Measurements from ENCODE around the gene CHKA. TPM values are rescaled to one million over a fixed set of nuclear protein-coding genes. Genes with fewer than 3 reads are reported as not detected.
A peak's percentile ranks its signal among the peaks of the same experiment; 100 is the strongest.

Gene CHKA
- total RNA-seq, 5 donors from 2014 or later (not counting 1 experiment from before 2014, with no cell fraction given) = 4.4 to 19.4 (median 7.6) TPM

DNA sequence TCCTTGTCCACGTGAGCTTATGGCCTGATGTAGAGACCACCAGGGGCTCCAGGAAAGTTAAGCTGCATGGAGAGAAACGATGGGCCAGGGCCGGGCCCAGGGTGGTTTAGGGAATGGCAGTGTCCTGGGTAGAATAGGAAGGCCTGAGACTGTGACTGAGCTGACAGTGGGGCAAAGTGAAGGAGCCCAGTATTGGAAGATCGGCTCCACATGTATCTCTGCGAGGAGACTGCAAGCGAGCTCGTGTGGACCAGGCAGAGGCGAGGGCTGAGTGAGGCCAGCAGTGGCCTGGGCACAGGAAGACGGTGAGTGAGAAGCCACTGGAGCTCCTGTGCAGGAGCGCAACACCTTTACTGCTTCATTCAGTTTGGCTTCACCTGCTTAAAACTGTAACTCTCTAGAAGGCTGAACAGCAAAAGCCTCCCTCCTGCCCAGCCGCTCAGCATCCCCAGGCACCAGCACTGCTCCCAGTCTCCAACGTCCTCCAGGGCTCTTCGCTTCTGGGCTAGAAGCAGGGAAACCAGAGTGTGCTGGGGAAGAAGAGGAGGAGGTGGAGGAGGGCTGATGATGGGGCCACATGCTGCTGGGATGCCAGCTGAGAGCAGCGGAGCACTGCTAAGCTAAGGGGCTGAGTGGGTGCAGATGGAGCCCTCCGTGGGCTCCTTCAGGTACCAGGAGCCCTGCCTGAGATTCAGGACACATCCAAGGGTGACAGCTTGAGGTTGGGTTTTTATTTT, 68.9 kb downstream of the CHKA start:
- H3K9me3 ChIP-seq = no peaks in the 10 kb centered on the region
- H3K4me3 ChIP-seq (ENCODE audit: control insufficient read depth in 1 of 2, extremely low read depth in 1 of 2, low read length in 1 of 2) = no peak overlapping the region
- H3K27me3 Mint-ChIP-seq = no peaks in the 10 kb centered on the region
- DNase-seq (no peak), ATAC-seq (replicated peaks in 1 of 4) (no peak)
- H3K27ac Mint-ChIP-seq = peak overlapping the region in 1 of 2 donors; percentile 16
- ChIA-PET POLR2A (interaction anchor here in 1 of 2 donors (0.6 kb wide), 1 partner anchor 88 kb away, joined by 4 read pairs; no protein-coding TSS in a partner anchor), CTCF (interaction anchor here (0.6 to 0.7 kb wide), 2 partner anchors 17 to 316 kb away, joined by 4 to 6 read pairs; no protein-coding TSS in a partner anchor)
- no peaks in the 10 kb centered on the region for H3K4me1 Mint-ChIP-seq
- peaks cover 16% of the 10 kb centered on the region for H3K36me3 Mint-ChIP-seq
- H3K27me3 ChIP-seq (replicated peaks in 1 of 2; ENCODE audit: control insufficient read depth in 2 of 2, extremely low read depth in 1 of 2, insufficient read depth in 2 of 2, low read length in 1 of 2) = no peaks in the 10 kb centered on the region
- no peaks in the 10 kb centered on the region for H3K4me1 ChIP-seq (ENCODE audit: control insufficient read depth in 1 of 2, extremely low read depth in 1 of 2, insufficient read depth in 2 of 2, low read length in 2 of 2)
- WGBS (ENCODE audit: insufficient coverage) = 94% methylated on average over 14 of the region's 15 CpGs
- H3K36me3 ChIP-seq (ENCODE audit: control insufficient read depth in 2 of 2, extremely low read depth in 1 of 2, insufficient read depth in 1 of 2, low read length in 1 of 2) = peaks cover 32 to 47% of the 10 kb centered on the region in 2 donors
- H3K9me3 Mint-ChIP-seq = no peaks in the 10 kb centered on the region
- no peak overlapping the region for H3K4me3 Mint-ChIP-seq
- no peak overlapping the region for H3K27ac ChIP-seq (ENCODE audit: low read length)

- Histone ChIP-seq H3K4me3 (ENCODE audit: control insufficient read depth in 1 of 2, extremely low read depth in 1 of 2, low read length in 1 of 2) (no peak overlapping the region), H3K9me3 (no peaks in the 10 kb centered on the region), H3K4me1 (ENCODE audit: control insufficient read depth in 1 of 2, extremely low read depth in 1 of 2, insufficient read depth in 2 of 2, low read length in 2 of 2) (no peaks in the 10 kb centered on the region), H3K36me3 (ENCODE audit: control insufficient read depth in 2 of 2, extremely low read depth in 1 of 2, insufficient read depth in 1 of 2, low read length in 1 of 2) (peaks cover 32 to 52% of the 10 kb centered on the region in 2 donors), H3K27me3 (replicated peaks in 1 of 2; ENCODE audit: control insufficient read depth in 2 of 2, extremely low read depth in 1 of 2, insufficient read depth in 2 of 2, low read length in 1 of 2) (no peaks in the 10 kb centered on the region), H3K27ac (ENCODE audit: low read length) (no peak overlapping the region)
- no peak overlapping the region for H3K4me3 Mint-ChIP-seq
- 96% methylated on average over 14 of the region's 14 CpGs for WGBS (ENCODE audit: insufficient coverage)
- ChIA-PET POLR2A (no interaction called here), CTCF (interaction anchor here in 1 of 2 donors (0.7 kb wide), 1 partner anchor 317 kb away, joined by 4 read pairs; no protein-coding TSS in a partner anchor)
- H3K4me1 Mint-ChIP-seq = no peaks in the 10 kb centered on the region
- peak overlapping the region in 1 of 2 donors; percentile 19 for H3K27ac Mint-ChIP-seq
- no peaks in the 10 kb centered on the region for H3K27me3 Mint-ChIP-seq
- ATAC-seq (replicated peaks in 1 of 4) (peak in 1 of 4 experiments; percentile 11), DNase-seq (no peak)
- peaks cover 16% of the 10 kb centered on the region for H3K36me3 Mint-ChIP-seq
- no peaks in the 10 kb centered on the region for H3K9me3 Mint-ChIP-seq
Measured at GRCh38 chr11:68051191-68052136, 69.7 kb downstream of the CHKA start.

- Histone ChIP-seq H3K4me1 (ENCODE audit: control insufficient read depth in 1 of 2, extremely low read depth in 1 of 2, insufficient read depth in 2 of 2, low read length in 2 of 2) (no peaks in the 10 kb centered on the region), H3K27me3 (replicated peaks in 1 of 2; ENCODE audit: control insufficient read depth in 2 of 2, extremely low read depth in 1 of 2, insufficient read depth in 2 of 2, low read length in 1 of 2) (no peaks in the 10 kb centered on the region), H3K9me3 (no peaks in the 10 kb centered on the region), H3K4me3 (ENCODE audit: control insufficient read depth in 1 of 2, extremely low read depth in 1 of 2, low read length in 1 of 2) (no peak overlapping the region), H3K27ac (ENCODE audit: low read length) (no peak overlapping the region), H3K36me3 (ENCODE audit: control insufficient read depth in 2 of 2, extremely low read depth in 1 of 2, insufficient read depth in 1 of 2, low read length in 1 of 2) (peaks cover 34 to 61% of the 10 kb centered on the region in 2 donors)
- ChIA-PET CTCF (no interaction called here), POLR2A (no interaction called here)
- Mint-ChIP-seq H3K9me3 (no peaks in the 10 kb centered on the region), H3K4me1 (no peaks in the 10 kb centered on the region), H3K27me3 (no peaks in the 10 kb centered on the region), H3K4me3 (no peak overlapping the region), H3K36me3 (peaks cover 16% of the 10 kb centered on the region), H3K27ac (no peak overlapping the region)
- no peak for DNase-seq
- no peak for ATAC-seq (replicated peaks in 1 of 4)
- WGBS (ENCODE audit: insufficient coverage) = 97% methylated on average over 17 of the region's 18 CpGs
Measured at GRCh38 chr11:68050371-68050841, 70.8 kb downstream of the CHKA start.

DNA sequence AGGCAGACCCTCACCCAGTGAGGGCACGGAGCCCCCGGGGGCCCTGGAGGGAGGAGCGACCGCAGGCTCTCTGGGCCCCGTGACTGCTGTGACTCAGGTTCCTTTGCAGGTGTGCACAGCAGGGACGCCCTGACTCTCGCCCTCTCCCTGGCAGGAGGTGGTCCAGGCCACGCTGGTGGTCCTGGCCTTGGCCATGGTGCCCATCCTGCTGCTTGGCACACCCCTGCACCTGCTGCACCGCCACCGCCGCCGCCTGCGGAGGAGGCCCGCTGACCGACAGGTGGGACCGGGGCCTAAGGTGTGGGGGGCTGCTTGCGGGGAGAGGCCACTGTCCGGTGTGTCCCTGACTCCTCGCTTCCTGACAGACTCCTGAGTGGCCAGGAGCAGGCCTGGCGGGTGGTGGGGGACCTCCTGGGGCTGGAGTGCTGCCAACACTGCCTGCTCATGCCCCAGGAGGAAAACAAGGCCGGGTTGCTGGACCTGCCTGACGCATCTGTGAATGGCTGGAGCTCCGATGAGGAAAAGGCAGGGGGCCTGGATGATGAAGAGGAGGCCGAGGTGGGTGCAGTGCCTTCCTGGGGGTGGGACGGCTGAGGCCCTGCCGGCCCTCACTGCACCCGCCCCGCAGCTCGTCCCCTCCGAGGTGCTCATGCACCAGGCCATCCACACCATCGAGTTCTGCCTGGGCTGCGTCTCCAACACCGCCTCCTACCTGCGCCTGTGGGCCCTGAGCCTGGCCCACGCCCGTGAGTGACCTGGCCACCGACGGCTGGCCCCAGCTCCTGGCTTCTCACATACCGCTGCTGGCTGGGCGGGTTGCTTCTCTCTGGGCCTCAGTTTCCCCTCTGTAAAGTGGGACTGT, 71.4 kb downstream of the CHKA start:
- Mint-ChIP-seq H3K36me3 (peaks cover 16% of the 10 kb centered on the region), H3K27me3 (no peaks in the 10 kb centered on the region), H3K4me1 (no peaks in the 10 kb centered on the region), H3K27ac (no peak overlapping the region), H3K4me3 (no peak overlapping the region), H3K9me3 (no peaks in the 10 kb centered on the region)
- Histone ChIP-seq H3K4me1 (ENCODE audit: control insufficient read depth in 1 of 2, extremely low read depth in 1 of 2, insufficient read depth in 2 of 2, low read length in 2 of 2) (no peaks in the 10 kb centered on the region), H3K27me3 (replicated peaks in 1 of 2; ENCODE audit: control insufficient read depth in 2 of 2, extremely low read depth in 1 of 2, insufficient read depth in 2 of 2, low read length in 1 of 2) (no peaks in the 10 kb centered on the region), H3K9me3 (no peaks in the 10 kb centered on the region), H3K27ac (ENCODE audit: low read length) (no peak overlapping the region), H3K4me3 (ENCODE audit: control insufficient read depth in 1 of 2, extremely low read depth in 1 of 2, low read length in 1 of 2) (no peak overlapping the region), H3K36me3 (ENCODE audit: control insufficient read depth in 2 of 2, extremely low read depth in 1 of 2, insufficient read depth in 1 of 2, low read length in 1 of 2) (peaks cover 34 to 67% of the 10 kb centered on the region in 2 donors)
- ATAC-seq (replicated peaks in 1 of 4) (no peak), DNase-seq (no peak)
- WGBS (ENCODE audit: insufficient coverage) = 96% methylated on average over 34 of the region's 40 CpGs
- ChIA-PET CTCF (no interaction called here), POLR2A (no interaction called here)

GRCh38 chr11:68048681-68049508, 72.3 kb downstream of the CHKA start:
- Mint-ChIP-seq H3K4me1 (no peaks in the 10 kb centered on the region), H3K36me3 (peaks cover 16% of the 10 kb centered on the region), H3K27me3 (no peaks in the 10 kb centered on the region), H3K9me3 (no peaks in the 10 kb centered on the region), H3K4me3 (no peak overlapping the region), H3K27ac (no peak overlapping the region)
- ChIA-PET POLR2A (no interaction called here), CTCF (no interaction called here)
- DNase-seq (no peak), ATAC-seq (replicated peaks in 1 of 4) (no peak)
- 95% methylated on average over 34 of the region's 35 CpGs for WGBS (ENCODE audit: insufficient coverage)
- no peak overlapping the region for H3K4me3 ChIP-seq (ENCODE audit: control insufficient read depth in 1 of 2, extremely low read depth in 1 of 2, low read length in 1 of 2)
- peaks cover 34 to 76% of the 10 kb centered on the region in 2 donors for H3K36me3 ChIP-seq (ENCODE audit: control insufficient read depth in 2 of 2, extremely low read depth in 1 of 2, insufficient read depth in 1 of 2, low read length in 1 of 2)
- H3K4me1 ChIP-seq (ENCODE audit: control insufficient read depth in 1 of 2, extremely low read depth in 1 of 2, insufficient read depth in 2 of 2, low read length in 2 of 2) = no peaks in the 10 kb centered on the region
- no peak overlapping the region for H3K27ac ChIP-seq (ENCODE audit: low read length)
- no peaks in the 10 kb centered on the region for H3K9me3 ChIP-seq
- no peaks in the 10 kb centered on the region for H3K27me3 ChIP-seq (replicated peaks in 1 of 2; ENCODE audit: control insufficient read depth in 2 of 2, extremely low read depth in 1 of 2, insufficient read depth in 2 of 2, low read length in 1 of 2)
